ENCODE measurements around the gene DBX2. TPM values are rescaled to one million over a fixed set of nuclear protein-coding genes. Genes with fewer than 3 reads are reported as not detected.
A peak's percentile ranks its signal among the peaks of the same experiment; 100 is the strongest.
"Not testable (repeated sequence)": the region's sequence is repeated elsewhere in the genome, so short reads cannot be mapped to it uniquely, and the experiment has no call there.

DBX2 gene
- total RNA-seq (ENCODE audit: low replicate concordance) = 0.06 TPM in 1 of 2 replicates, not detected in the other

- H3K27me3 ChIP-seq = peaks cover 86% of the 10 kb centered on the region
- Mint-ChIP-seq H3K4me3 (peak within 1 kb of the TSS; percentile 87), H3K36me3 (peaks cover 2% of the 10 kb centered on the region), H3K27ac (no peak within 1 kb of the TSS), H3K4me1 (peaks cover 7% of the 10 kb centered on the region), H3K9me3 (no peaks in the 10 kb centered on the region), H3K27me3 (ENCODE audit: insufficient read depth, low read depth) (peaks cover 67% of the 10 kb centered on the region)
- H3K4me2 ChIP-seq = peak within 1 kb of the TSS; percentile 96
- TF ChIP-seq EZH2 (IDR thresholded peaks at IDR 0.05) (peak; percentile 80), EZH2phosphoT487 (IDR thresholded peaks at IDR 0.05) (no peak)
- no peak within 1 kb of the TSS for H3K9ac ChIP-seq
- H4K20me1 ChIP-seq (ENCODE audit: low read depth) = peaks cover 9% of the 10 kb centered on the region
- H3K36me3 ChIP-seq = no peaks in the 10 kb centered on the region
- peak within 1 kb of the TSS; percentile 99 for H2AFZ ChIP-seq (replicated peaks)
- H3F3A ChIP-seq (ENCODE audit: low read depth) = peaks cover 5% of the 10 kb centered on the region
- H3K27ac ChIP-seq = no peak within 1 kb of the TSS
- peaks cover 5% of the 10 kb centered on the region for H3K4me1 ChIP-seq
- peak within 1 kb of the TSS; percentile 73 for H3K4me3 ChIP-seq
- H3K9me3 ChIP-seq (ENCODE audit: low read depth) = no peaks in the 10 kb centered on the region
- no peaks in the 10 kb centered on the region for H3K79me2 ChIP-seq (ENCODE audit: low read depth)
- DNase-seq (ENCODE audit: low spot score) = peak; percentile 72
These were observed at the start of gene DBX2 for GRCh38 chr12:45050751-45051571. Gene DBX2 (minus strand): TSS chr12:45051099. CDS start chr12:45050927, 172 bp downstream.

- Mint-ChIP-seq H3K4me3 (no peak overlapping the region), H3K36me3 (no peaks in the 10 kb centered on the region), H3K9me3 (peaks cover 9% of the 10 kb centered on the region), H3K27ac (no peak overlapping the region), H3K27me3 (ENCODE audit: insufficient read depth, low read depth) (peaks cover 54% of the 10 kb centered on the region), H3K4me1 (peaks cover 21% of the 10 kb centered on the region)
- no peak overlapping the region for H2AFZ ChIP-seq (replicated peaks)
- H3K27me3 ChIP-seq = no peaks in the 10 kb centered on the region
- H3K9ac ChIP-seq = no peak overlapping the region
- no peaks in the 10 kb centered on the region for H3K79me2 ChIP-seq (ENCODE audit: low read depth)
- H3K4me2 ChIP-seq = no peak overlapping the region
- H3K36me3 ChIP-seq = no peaks in the 10 kb centered on the region
- peaks cover 13% of the 10 kb centered on the region for H3F3A ChIP-seq (ENCODE audit: low read depth)
- no peak overlapping the region for H3K4me3 ChIP-seq
- H3K27ac ChIP-seq = no peak overlapping the region
- no peaks in the 10 kb centered on the region for H3K9me3 ChIP-seq (ENCODE audit: low read depth)
- peaks cover 22% of the 10 kb centered on the region for H3K4me1 ChIP-seq
- DNase-seq (ENCODE audit: low spot score) = no peak
- TF ChIP-seq EZH2 (IDR thresholded peaks at IDR 0.05) = no peak
- no peak for TF ChIP-seq CTCF (IDR thresholded peaks at IDR 0.05)
- no peak for TF ChIP-seq EZH2phosphoT487 (IDR thresholded peaks at IDR 0.05)
- H4K20me1 ChIP-seq (ENCODE audit: low read depth) = no peaks in the 10 kb centered on the region
These were observed 47.9 kb upstream of the DBX2 start for GRCh38 chr12:45098766-45099165.

- not testable (repeated sequence) for H3K9ac ChIP-seq; H3K9me3 ChIP-seq (ENCODE audit: low read depth); H3K4me2 ChIP-seq; H3K27me3 ChIP-seq; H2AFZ ChIP-seq (replicated peaks); H3K27ac Mint-ChIP-seq; H3K36me3 ChIP-seq; H3K36me3 Mint-ChIP-seq; DNase-seq (ENCODE audit: low spot score); H3K27ac ChIP-seq; H3K9me3 Mint-ChIP-seq; H3K4me3 Mint-ChIP-seq; H3K4me3 ChIP-seq; H3K79me2 ChIP-seq (ENCODE audit: low read depth); H4K20me1 ChIP-seq (ENCODE audit: low read depth); H3F3A ChIP-seq (ENCODE audit: low read depth)
- Mint-ChIP-seq H3K4me1 (peaks cover 14% of the 10 kb centered on the region), H3K27me3 (ENCODE audit: insufficient read depth, low read depth) (peaks cover 49% of the 10 kb centered on the region)
- H3K4me1 ChIP-seq = peaks cover 21% of the 10 kb centered on the region
These were observed 44.5 kb upstream of the DBX2 start for GRCh38 chr12:45095417-45095816.

DNA sequence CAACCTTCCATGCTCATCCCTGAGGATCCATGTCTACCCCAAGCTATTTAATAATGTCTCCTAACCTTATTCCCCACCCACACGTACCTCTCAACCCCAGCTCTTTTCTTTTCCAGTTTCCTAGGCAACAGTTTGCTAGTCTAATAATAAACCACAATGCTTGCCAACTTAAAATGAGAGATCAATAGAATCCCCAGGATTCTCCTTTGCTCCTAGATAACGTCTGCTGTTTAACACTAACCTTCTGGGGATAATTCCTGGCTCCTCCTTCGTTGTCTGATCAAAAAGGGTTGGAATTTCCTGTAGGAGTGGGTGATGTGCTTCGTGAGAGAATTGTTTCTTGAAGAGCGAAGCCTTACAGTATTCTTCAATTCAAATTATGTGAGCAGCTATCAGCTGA lies 42.2 kb upstream of the DBX2 start:
- no peak overlapping the region for H3K9ac ChIP-seq
- Mint-ChIP-seq H3K9me3 (no peaks in the 10 kb centered on the region), H3K27me3 (ENCODE audit: insufficient read depth, low read depth) (peaks cover 35% of the 10 kb centered on the region), H3K27ac (no peak overlapping the region), H3K36me3 (no peaks in the 10 kb centered on the region), H3K4me3 (no peak overlapping the region), H3K4me1 (peaks cover 30% of the 10 kb centered on the region)
- H3K4me2 ChIP-seq = no peak overlapping the region
- H3K79me2 ChIP-seq (ENCODE audit: low read depth) = no peaks in the 10 kb centered on the region
- H3K27me3 ChIP-seq = no peaks in the 10 kb centered on the region
- no peak overlapping the region for H3K27ac ChIP-seq
- H3K4me3 ChIP-seq = no peak overlapping the region
- no peak for DNase-seq (ENCODE audit: low spot score)
- no peaks in the 10 kb centered on the region for H3K36me3 ChIP-seq
- no peaks in the 10 kb centered on the region for H4K20me1 ChIP-seq (ENCODE audit: low read depth)
- H2AFZ ChIP-seq (replicated peaks) = peak overlapping the region; percentile 70
- H3F3A ChIP-seq (ENCODE audit: low read depth) = peaks cover 20% of the 10 kb centered on the region
- TF ChIP-seq EZH2 (IDR thresholded peaks at IDR 0.05) (no peak), EZH2phosphoT487 (IDR thresholded peaks at IDR 0.05) (no peak), CTCF (IDR thresholded peaks at IDR 0.05) (no peak)
- H3K4me1 ChIP-seq = peaks cover 43% of the 10 kb centered on the region
- H3K9me3 ChIP-seq (ENCODE audit: low read depth) = no peaks in the 10 kb centered on the region

All from neural progenitor cell (in vitro differentiated cells).